ENCODE results near the gene SOX8.

The SOX8 gene

DNA sequence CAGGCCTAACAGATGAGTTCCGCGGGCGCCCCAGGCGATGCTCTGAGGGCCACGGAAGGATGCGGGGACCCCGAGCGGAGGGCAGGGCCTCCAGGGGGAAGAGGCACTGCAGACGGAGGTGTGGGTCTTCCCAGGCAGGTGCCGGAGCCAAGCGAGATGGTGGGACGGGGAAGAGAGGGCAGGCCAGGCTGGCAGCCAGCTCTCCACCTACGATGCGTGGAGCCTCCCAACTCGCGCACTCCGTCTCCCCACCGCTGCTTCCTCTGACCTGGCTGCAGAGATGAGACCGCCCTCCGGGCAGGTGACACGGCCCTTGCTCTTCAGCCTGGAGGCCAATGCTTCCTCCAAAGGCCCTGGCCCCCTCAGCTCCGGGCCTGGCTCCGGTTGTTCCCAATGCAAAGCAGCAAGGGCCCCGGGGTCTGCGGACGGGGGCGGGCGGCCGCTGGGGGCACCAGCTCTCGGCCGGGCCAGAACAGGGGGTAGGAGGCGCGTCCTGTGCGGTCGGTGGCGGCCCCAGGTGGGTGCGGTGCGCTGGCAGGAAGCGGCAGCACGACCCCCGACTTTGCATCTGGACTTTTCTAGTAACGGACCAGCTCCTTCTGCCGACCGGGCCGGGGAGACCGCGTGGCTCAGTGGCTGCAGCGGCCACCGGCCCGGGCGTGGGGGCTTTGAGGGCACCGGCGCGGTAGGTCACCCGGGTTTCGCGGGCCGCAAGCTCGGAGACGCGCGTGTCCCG is 1.5 kb upstream of the SOX8 start:
- DNase-seq (ENCODE audit: extremely low read depth, low read depth), result no peak
- TF ChIP-seq, protein P1, sequence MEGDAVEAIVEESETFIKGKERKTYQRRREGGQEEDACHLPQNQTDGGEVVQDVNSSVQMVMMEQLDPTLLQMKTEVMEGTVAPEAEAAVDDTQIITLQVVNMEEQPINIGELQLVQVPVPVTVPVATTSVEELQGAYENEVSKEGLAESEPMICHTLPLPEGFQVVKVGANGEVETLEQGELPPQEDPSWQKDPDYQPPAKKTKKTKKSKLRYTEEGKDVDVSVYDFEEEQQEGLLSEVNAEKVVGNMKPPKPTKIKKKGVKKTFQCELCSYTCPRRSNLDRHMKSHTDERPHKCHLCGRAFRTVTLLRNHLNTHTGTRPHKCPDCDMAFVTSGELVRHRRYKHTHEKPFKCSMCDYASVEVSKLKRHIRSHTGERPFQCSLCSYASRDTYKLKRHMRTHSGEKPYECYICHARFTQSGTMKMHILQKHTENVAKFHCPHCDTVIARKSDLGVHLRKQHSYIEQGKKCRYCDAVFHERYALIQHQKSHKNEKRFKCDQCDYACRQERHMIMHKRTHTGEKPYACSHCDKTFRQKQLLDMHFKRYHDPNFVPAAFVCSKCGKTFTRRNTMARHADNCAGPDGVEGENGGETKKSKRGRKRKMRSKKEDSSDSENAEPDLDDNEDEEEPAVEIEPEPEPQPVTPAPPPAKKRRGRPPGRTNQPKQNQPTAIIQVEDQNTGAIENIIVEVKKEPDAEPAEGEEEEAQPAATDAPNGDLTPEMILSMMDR (IDR thresholded peaks at IDR 0.05; ENCODE audit: low read depth, low read length), result no peak

- TF ChIP-seq, protein P1 (IDR thresholded peaks at IDR 0.05; ENCODE audit: low read depth, low read length), result no peak
- DNase-seq (ENCODE audit: extremely low read depth, low read depth), result no peak
These were observed 1.0 kb upstream of the SOX8 start for GRCh38 chr16:980595-980854.

DNA sequence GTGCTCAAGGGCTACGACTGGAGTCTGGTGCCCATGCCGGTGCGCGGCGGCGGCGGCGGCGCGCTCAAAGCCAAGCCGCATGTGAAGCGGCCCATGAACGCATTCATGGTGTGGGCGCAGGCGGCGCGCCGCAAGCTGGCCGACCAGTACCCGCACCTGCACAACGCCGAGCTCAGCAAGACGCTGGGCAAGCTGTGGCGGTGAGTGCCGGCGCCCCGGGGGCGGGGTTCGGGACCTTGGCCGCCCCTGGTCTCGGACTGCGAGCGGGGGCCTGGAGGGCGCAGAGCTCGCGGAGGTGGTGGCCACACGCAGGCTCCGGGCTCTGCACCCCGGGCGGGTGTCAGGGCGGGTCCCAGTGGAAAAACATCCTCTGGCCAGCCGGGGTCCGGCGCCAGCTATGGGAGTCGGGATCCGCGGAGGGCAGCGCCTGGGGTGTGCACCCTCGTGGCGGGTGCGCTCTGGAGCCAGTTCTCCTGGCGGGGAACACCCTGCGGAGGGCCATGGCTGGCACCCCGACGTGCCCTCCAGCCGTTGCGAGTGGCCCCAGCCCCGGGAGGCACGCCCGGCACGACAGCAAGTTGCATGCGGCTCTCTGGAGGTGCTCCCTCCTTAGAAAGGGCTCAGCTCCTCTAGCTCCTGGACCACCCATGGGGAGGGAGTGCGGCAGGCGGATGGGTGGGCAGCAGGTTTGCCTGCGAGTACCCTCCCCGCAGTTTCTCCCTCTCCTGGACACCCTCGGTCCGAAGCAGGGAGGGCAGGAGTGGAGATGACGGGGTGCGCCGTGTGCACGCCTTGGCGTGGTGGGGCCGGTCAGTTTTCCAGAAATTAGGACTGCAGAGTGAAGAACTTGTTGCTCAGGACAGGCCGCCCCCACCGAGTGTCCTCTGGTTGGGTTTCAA is 824 bp downstream of the SOX8 start:
- TF ChIP-seq, protein P1 (IDR thresholded peaks at IDR 0.05; ENCODE audit: low read depth, low read length), result no peak
- DNase-seq (ENCODE audit: extremely low read depth, low read depth), result no peak

DNA sequence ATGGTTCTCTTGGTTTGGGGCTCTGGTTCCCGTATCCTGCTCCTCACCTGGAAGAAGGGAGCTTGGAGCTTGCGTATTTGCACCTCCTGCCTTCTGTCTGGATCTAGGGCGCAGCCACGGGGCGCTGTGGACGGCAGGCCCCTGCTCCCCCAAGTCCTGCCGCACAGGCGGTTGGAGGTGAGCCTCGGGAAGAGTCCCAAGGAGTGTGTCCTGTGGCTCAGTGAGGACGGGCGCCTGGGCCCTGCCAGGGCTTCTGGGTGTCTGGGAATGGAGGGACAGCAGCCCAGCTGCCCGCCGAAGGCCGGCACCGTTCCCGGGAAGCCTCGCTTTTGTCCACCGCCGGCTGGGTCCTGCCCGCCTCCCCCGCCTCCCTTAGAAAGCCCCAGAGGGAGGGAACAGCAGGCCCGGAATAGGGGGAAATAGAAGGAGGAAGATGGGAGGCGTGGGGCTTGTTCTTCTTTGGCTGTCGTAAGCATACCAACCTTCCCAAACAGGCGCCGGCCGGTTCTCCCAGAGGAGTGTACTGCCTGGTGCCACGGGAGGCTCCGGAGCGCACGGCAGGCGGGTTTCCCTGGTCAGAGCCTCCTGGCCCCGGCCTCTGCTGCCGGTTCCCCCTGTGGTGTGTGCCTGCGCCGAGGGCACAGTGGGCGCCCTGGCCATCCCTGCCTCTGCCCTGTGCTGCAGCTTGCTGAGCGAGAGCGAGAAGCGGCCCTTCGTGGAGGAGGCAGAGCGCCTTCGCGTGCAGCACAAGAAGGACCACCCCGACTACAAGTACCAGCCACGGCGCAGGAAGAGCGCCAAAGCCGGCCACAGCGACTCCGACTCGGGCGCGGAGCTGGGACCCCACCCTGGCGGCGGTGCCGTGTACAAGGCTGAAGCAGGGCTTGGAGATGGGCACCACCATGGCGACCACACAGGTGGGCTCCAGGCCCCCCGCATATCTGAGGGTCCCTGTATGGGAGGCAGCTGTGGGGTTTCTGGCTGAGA is 1.8 kb downstream of the SOX8 start:
- TF ChIP-seq, protein P1 (IDR thresholded peaks at IDR 0.05; ENCODE audit: low read depth, low read length), result no peak
- DNase-seq (ENCODE audit: extremely low read depth, low read depth), result no peak

GRCh38 chr16:984121-984694 is 2.6 kb downstream of the SOX8 start:
- no peak for DNase-seq (ENCODE audit: extremely low read depth, low read depth)
- TF ChIP-seq, protein P1 (IDR thresholded peaks at IDR 0.05; ENCODE audit: low read depth, low read length), result no peak

GRCh38 chr16:984736-985636 is 3.4 kb downstream of the SOX8 start:
- TF ChIP-seq, protein P1 (IDR thresholded peaks at IDR 0.05; ENCODE audit: low read depth, low read length), result no peak

More at GRCh38 chr16:984736-985636, 3.4 kb downstream of the SOX8 start:
- DNase-seq (ENCODE audit: extremely low read depth, low read depth), result no peak
